ENCODE results near the gene MRPS30.
A peak's percentile ranks its signal among the peaks of the same experiment; 100 is the strongest.
"Not testable (repeated sequence)": the region's sequence is repeated elsewhere in the genome, so short reads cannot be mapped to it uniquely, and the experiment has no call there.

Gene MRPS30

GRCh38 chr5:44808435-44809214 lies at the start of gene MRPS30:
Gene MRPS30 (plus strand): TSS chr5:44808947. CDS start chr5:44808963, 16 bp downstream.
- peak; percentile 92 to 99 for DNase-seq

GRCh38 chr5:44769200-44769876 lies 39.4 kb upstream of the MRPS30 start:
- no peak for DNase-seq

GRCh38 chr5:44769877-44770209 lies 38.9 kb upstream of the MRPS30 start:
- no peak for DNase-seq

- no peak for DNase-seq
Observed at GRCh38 chr5:44770780-44771717, 37.7 kb upstream of the MRPS30 start.

GRCh38 chr5:44772397-44772796 lies 36.4 kb upstream of the MRPS30 start:
- DNase-seq: not testable (repeated sequence)

- DNase-seq: peak in 1 of 2 donors; percentile 71
Observed at GRCh38 chr5:44774279-44774880, 34.4 kb upstream of the MRPS30 start.

- no peak for DNase-seq
Observed at GRCh38 chr5:44779167-44779566, 29.6 kb upstream of the MRPS30 start.

GRCh38 chr5:44783634-44784315 lies 25.0 kb upstream of the MRPS30 start:
- no peak for DNase-seq

GRCh38 chr5:44787731-44788130 lies 21.0 kb upstream of the MRPS30 start:
- no peak for DNase-seq

- not testable (repeated sequence) for DNase-seq
Observed at GRCh38 chr5:44789372-44789995, 19.3 kb upstream of the MRPS30 start.

- DNase-seq: not testable (repeated sequence)
Observed at GRCh38 chr5:44792031-44792673, 16.6 kb upstream of the MRPS30 start.

GRCh38 chr5:44794371-44794770 lies 14.4 kb upstream of the MRPS30 start:
- no peak for DNase-seq

GRCh38 chr5:44795496-44795895 lies 13.3 kb upstream of the MRPS30 start:
- no peak for DNase-seq

- no peak for DNase-seq
Observed at GRCh38 chr5:44797841-44798240, 10.9 kb upstream of the MRPS30 start.

GRCh38 chr5:44801992-44802391 lies 6.8 kb upstream of the MRPS30 start:
- no peak for DNase-seq

- DNase-seq: no peak
Observed at GRCh38 chr5:44806608-44807007, 2.1 kb upstream of the MRPS30 start.

- DNase-seq: no peak
Observed at GRCh38 chr5:44807269-44807668, 1.5 kb upstream of the MRPS30 start.

- DNase-seq: peak in 1 of 2 donors; percentile 28
Observed at GRCh38 chr5:44809215-44809955, 638 bp downstream of the MRPS30 start.

- DNase-seq: no peak
Observed at GRCh38 chr5:44809956-44810420, 1.2 kb downstream of the MRPS30 start.

GRCh38 chr5:44814761-44815160 lies 6.0 kb downstream of the MRPS30 start:
- no peak for DNase-seq
